ENCODE data around the gene RAB37. TPM values are rescaled to one million over a fixed set of nuclear protein-coding genes. Genes with fewer than 3 reads are reported as not detected.
A peak's percentile ranks its signal among the peaks of the same experiment; 100 is the strongest.

Gene RAB37
- total and polyA plus RNA-seq, 7 donors, result 0.62 to 0.82 (median 0.69) TPM

GRCh38 chr17:74755533-74755932 is 18.5 kb downstream of the RAB37 start:
- no peak for TF ChIP-seq CTCF (IDR thresholded peaks at IDR 0.05)
- Histone ChIP-seq H3K27me3 (ENCODE audit: insufficient read depth in 3 of 3, low read length in 2 of 3) (peaks cover 0 to 4% (median 0%) of the 10 kb centered on the region in 3 donors), H3K9me3 (no peaks in the 10 kb centered on the region), H3K36me3 (ENCODE audit: insufficient read depth in 1 of 2, low read depth in 1 of 2) (no peaks in the 10 kb centered on the region), H3K27ac (no peak overlapping the region), H3K4me1 (peaks cover 10% of the 10 kb centered on the region), H3K4me3 (no peak overlapping the region)
- intact Hi-C loops (cut with DNase I), result no loop called here
- ATAC-seq, result no peak
- DNase-seq, result no peak
- WGBS, 3 donors, result 87 to 94% (median 90%) methylated on average over 8 of the region's 8 CpGs

- ATAC-seq (no peak), DNase-seq (no peak)
- H3K36me3 ChIP-seq (ENCODE audit: insufficient read depth in 1 of 2, low read depth in 1 of 2), result no peaks in the 10 kb centered on the region
- WGBS, 3 donors, result 43 to 79% (median 53%) methylated on average over 3 of the region's 3 CpGs
- H3K4me3 ChIP-seq, result no peak overlapping the region
- peaks cover 10% of the 10 kb centered on the region for H3K4me1 ChIP-seq
- H3K27ac ChIP-seq, result no peak overlapping the region
- H3K27me3 ChIP-seq (ENCODE audit: insufficient read depth in 3 of 3, low read length in 2 of 3), result peaks cover 0 to 4% (median 0%) of the 10 kb centered on the region in 3 donors
- no peaks in the 10 kb centered on the region for H3K9me3 ChIP-seq
- intact Hi-C loops (cut with DNase I), result no loop called here
- no peak for TF ChIP-seq CTCF (IDR thresholded peaks at IDR 0.05)
These were observed 19.8 kb downstream of the RAB37 start for GRCh38 chr17:74756891-74757290.

GRCh38 chr17:74757502-74757901 is 20.4 kb downstream of the RAB37 start:
- Histone ChIP-seq H3K4me1 (peaks cover 10% of the 10 kb centered on the region), H3K36me3 (ENCODE audit: insufficient read depth in 1 of 2, low read depth in 1 of 2) (no peaks in the 10 kb centered on the region), H3K4me3 (no peak overlapping the region), H3K9me3 (no peaks in the 10 kb centered on the region), H3K27ac (no peak overlapping the region), H3K27me3 (ENCODE audit: insufficient read depth in 3 of 3, low read length in 2 of 3) (peaks cover 0 to 4% (median 0%) of the 10 kb centered on the region in 3 donors)
- intact Hi-C loops (cut with DNase I), result no loop called here
- DNase-seq, result no peak
- 66 to 80% (median 75%) methylated on average over 3 of the region's 3 CpGs for WGBS, 3 donors
- no peak for TF ChIP-seq CTCF (IDR thresholded peaks at IDR 0.05)
- no peak for ATAC-seq

- 36 to 51% (median 45%) methylated on average over 24 to 26 of the region's 26 CpGs for WGBS, 3 donors
- no peak for DNase-seq
- Histone ChIP-seq H3K27me3 (ENCODE audit: insufficient read depth in 3 of 3, low read length in 2 of 3) (peaks cover 0 to 4% (median 0%) of the 10 kb centered on the region in 3 donors), H3K4me3 (peak overlapping the region; percentile 2), H3K27ac (no peak overlapping the region), H3K4me1 (peaks cover 10% of the 10 kb centered on the region), H3K36me3 (ENCODE audit: insufficient read depth in 1 of 2, low read depth in 1 of 2) (no peaks in the 10 kb centered on the region), H3K9me3 (no peaks in the 10 kb centered on the region)
- intact Hi-C loops (cut with DNase I), result no loop called here
- no peak for TF ChIP-seq CTCF (IDR thresholded peaks at IDR 0.05)
- peak in 2 of 4 donors; percentile 7 to 36 for ATAC-seq
These were observed 21.1 kb downstream of the RAB37 start for GRCh38 chr17:74757931-74758847.

All from psoas muscle (tissue), 8 donors.